ENCODE results near the gene SPNS2.

- TF ChIP-seq BCLAF1 (IDR thresholded peaks at IDR 0.05) (no peak), NR2C2 (IDR thresholded peaks at IDR 0.05; ENCODE audit: borderline replicate concordance, control insufficient read depth, insufficient read length, low read depth) (no peak), EP300 (IDR thresholded peaks at IDR 0.05; ENCODE audit: borderline replicate concordance in 1 of 2, control insufficient read depth in 1 of 2, low read depth in 2 of 2, low read length in 2 of 2) (no peak), CTCF (IDR thresholded peaks at IDR 0.05 in 2 of 3, conservative IDR thresholded peaks at IDR 0.05 in 1 of 3; ENCODE audit: control insufficient read depth in 2 of 3, extremely low read depth in 1 of 3, insufficient read depth in 1 of 3, low read depth in 3 of 3, low read length in 3 of 3) (no peak), RFX5 (IDR thresholded peaks at IDR 0.05; ENCODE audit: low read depth, low read length) (no peak), ZNF274 (IDR thresholded peaks at IDR 0.05; ENCODE audit: insufficient read depth, insufficient read length) (no peak), POLR2A (IDR thresholded peaks at IDR 0.05; ENCODE audit: low read depth, low read length) (no peak), RCOR1 (conservative IDR thresholded peaks at IDR 0.05; ENCODE audit: low read depth, low read length) (no peak), JUND (IDR thresholded peaks at IDR 0.05; ENCODE audit: low read depth, low read length) (no peak), RAD21 (IDR thresholded peaks at IDR 0.05; ENCODE audit: insufficient read depth, low read depth, low read length) (no peak), TAF1 (IDR thresholded peaks at IDR 0.05; ENCODE audit: borderline replicate concordance, low read depth, low read length) (no peak), ZSCAN29 (IDR thresholded peaks at IDR 0.05) (no peak)
Measured at GRCh38 chr17:4520894-4521600, 22.4 kb downstream of the SPNS2 start.
